Heart left ventricle (tissue), 13 donors: Measurements from ENCODE around the gene MGAT3.

Experiments used
- POLR2A ChIP-seq, 2 donors: fragments of 450-650 bp; IDR thresholded peaks; one replicate each; pipeline ENCODE4 v1.6.1; 2017; ENCODE audit warnings: antibody characterized with exemption in 2 of 2, mild to moderate bottlenecking in 2 of 2, moderate library complexity in 2 of 2
- TF ChIP-seq, protein P1 (sequence below), 12 donors: fragments of 200-600 bp; sonication (generic) in 4 of 12; IDR thresholded peaks; one replicate each; pipeline versions ENCODE4 v1.5.0 to v1.8.0; 2018 to 2022; ENCODE audit warnings: antibody characterized with exemption in 12 of 12, mild to moderate bottlenecking in 5 of 12
- donor health status: ischemic (EF 13 %, LVEDD 7.1; RV severe dilation, severe dysfunction).
- donor health status: DM: no; HTN: yes; CAD: no.
- donor health status: DM: no; HTN: no; CAD: no.
- donor health status: ischemic (EF 25% LVEDD 6.9; RV normal size, moderate dysfunction).
- donor health status: ischemic (EF 25% LVEDD 5.7; RV mildly dilated, moderate dysfunction).
- donor health status: ischemic (EF 35%, LVEDD 5.7; RV mildly dilated, moderate dysfunction).
- donor health status: nonischemic (EF 11% LVEDD 7.7; RV severe dilation, severe dysfunction).
- donor health status: DM: yes; HTN: yes; CAD: no.
- donor health status: PGD.
- donor health status: ischemic (EF 29% LVEDD 5.4; RV normal size, mild dysfunction).
- donor health status: nonischemic (EF 23%, LVEDD 6.1; RV moderate dilation, normal function).

DNA sequence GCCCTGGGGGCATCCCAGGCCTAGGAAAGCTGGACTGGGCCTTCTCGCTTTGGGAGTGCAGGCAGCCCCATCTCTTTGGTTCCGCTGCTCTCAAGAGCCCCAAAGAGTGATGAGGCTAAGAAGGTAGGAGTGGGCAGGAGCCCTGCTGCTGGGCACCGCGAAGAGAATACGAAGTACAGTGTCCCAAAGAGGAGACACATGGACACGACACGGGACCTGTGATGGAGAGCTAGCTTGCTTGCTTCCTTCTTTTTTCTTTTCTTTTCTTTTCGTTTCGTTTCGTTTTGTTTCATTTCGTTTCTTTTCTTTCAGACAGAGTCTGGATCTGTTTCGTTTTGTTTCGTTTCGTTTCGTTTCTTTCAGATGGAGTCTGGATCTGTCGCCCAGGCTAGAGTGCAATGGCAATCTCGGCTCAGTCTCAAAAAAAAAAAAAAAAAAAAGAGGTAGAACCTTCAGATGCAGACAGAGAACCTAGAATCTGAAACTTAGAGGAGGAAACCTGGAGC, 10.6 kb downstream of the MGAT3 start:
- no peak for TF ChIP-seq POLR2A (IDR thresholded peaks at IDR 0.05)
- TF ChIP-seq, protein P1, sequence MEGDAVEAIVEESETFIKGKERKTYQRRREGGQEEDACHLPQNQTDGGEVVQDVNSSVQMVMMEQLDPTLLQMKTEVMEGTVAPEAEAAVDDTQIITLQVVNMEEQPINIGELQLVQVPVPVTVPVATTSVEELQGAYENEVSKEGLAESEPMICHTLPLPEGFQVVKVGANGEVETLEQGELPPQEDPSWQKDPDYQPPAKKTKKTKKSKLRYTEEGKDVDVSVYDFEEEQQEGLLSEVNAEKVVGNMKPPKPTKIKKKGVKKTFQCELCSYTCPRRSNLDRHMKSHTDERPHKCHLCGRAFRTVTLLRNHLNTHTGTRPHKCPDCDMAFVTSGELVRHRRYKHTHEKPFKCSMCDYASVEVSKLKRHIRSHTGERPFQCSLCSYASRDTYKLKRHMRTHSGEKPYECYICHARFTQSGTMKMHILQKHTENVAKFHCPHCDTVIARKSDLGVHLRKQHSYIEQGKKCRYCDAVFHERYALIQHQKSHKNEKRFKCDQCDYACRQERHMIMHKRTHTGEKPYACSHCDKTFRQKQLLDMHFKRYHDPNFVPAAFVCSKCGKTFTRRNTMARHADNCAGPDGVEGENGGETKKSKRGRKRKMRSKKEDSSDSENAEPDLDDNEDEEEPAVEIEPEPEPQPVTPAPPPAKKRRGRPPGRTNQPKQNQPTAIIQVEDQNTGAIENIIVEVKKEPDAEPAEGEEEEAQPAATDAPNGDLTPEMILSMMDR (IDR thresholded peaks at IDR 0.05), result no peak
